ENCODE data around the gene NTNG1.

DNA sequence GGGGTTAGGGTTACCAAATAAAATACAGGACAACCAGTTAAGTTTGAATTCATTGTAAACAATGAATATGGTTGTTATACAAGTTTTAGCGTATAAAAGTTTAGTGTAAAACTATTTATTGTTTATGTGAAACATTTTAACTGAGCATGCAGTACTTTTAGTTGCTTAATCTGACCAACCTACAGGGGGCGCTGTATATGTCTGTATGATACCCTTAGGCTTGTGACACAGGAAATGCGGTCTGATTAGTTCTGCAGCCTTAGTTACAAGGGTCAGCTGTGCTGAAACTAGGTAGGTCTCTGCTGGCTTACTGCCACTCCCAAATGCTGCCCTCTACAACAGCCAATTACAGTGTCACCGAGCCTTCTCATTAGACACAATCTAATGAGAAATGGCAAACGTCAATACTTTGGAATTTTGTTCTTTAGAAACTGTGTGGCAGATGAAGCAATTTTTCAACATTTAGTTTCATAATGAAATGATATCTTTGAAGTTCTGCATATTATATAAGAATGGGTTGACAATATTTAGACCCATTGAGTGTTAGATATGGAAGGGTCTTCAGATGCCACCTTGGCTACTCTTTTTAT lies 56.2 kb downstream of the NTNG1 start:
- TF ChIP-seq POLR2A (IDR thresholded peaks at IDR 0.05; ENCODE audit: low read depth, low read length) (no peak), POLR2AphosphoS5 (IDR thresholded peaks at IDR 0.05; ENCODE audit: low read depth, low read length) (no peak)
